GM12891 (cell line): ENCODE measurements around the gene CARD6.

Experiments
- DNase-seq: peaks from one replicate; pipeline ENCODE4 v3.0.0; 2011; ENCODE audit warnings: low spot score; ENCODE audit not compliant: insufficient read length
- FAIRE-seq: peaks from 2 replicates; lab custom pipeline; 2011; peaks lifted over from hg19 to GRCh38; lab: Jason Lieb, UNC
- PAX5 ChIP-seq: IDR thresholded peaks from 2 replicates; pipeline ENCODE4 v1.6.1; 2011; ENCODE audit warnings: low read length, moderate library complexity, mild to moderate bottlenecking; ENCODE audit not compliant: insufficient read depth, severe bottlenecking
- POLR2A ChIP-seq: IDR thresholded peaks from 2 replicates; pipeline ENCODE4 v1.6.1; 2011; ENCODE audit warnings: low read depth, low read length, control low read depth
- POLR2AphosphoS5 ChIP-seq: IDR thresholded peaks from 2 replicates; pipeline ENCODE4 v1.6.1; 2011; ENCODE audit warnings: low read depth, low read length, control low read depth
- POU2F2 ChIP-seq: IDR thresholded peaks from 2 replicates; pipeline ENCODE4 v1.6.1; 2011; ENCODE audit warnings: low read depth, mild to moderate bottlenecking, control low read depth, low read length, moderate library complexity
- SPI1 ChIP-seq: IDR thresholded peaks from 2 replicates; pipeline ENCODE4 v1.6.1; 2011; ENCODE audit warnings: low read depth, low read length, control low read depth
- TAF1 ChIP-seq: IDR thresholded peaks from 2 replicates; pipeline ENCODE4 v1.6.1; 2011; ENCODE audit warnings: low read depth, low read length, control low read depth

The CARD6 gene

DNA sequence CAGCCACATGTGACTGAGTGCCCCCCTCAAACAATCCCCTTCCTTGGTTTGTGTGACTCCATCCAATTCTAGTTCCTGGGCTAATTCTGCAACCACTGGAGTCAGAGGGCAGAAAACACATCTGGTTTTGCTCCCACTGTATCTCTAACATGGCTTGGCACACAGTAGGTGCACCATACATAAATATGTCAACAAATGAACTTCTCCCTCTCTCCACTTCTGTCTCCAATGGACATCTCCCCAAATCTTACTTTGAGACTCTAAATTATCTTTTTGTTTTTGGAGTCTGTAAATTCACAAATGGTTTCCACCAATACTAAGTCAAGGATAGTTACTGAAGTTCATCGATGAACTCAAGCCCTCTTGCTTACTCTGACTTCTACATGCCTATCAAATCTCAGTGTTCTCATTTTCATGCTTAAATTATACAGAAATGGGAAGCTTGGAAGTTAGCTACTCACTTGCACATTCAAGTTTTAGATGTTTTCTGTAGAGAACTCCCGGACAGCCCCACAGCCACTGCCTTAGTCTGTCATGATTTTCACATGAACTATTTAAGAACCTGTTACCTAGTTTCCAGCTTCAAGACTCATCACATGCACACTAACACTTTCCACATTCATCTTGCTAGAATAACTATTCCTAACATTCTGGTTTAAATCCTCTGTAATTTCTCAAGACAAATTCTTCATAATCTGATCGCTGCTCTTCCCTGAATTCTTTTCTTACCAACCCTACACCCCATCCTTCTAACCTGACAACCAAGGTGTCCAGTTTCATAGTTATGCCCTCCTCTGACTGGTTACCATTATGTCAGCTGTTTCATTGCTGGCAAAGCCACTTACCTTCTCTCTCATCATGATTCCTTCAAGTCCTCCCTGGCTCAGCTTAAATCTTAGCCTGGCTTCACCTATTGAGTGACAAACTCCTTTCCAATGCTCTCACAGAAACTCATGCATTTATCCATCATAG is 12.2 kb upstream of the CARD6 start:
- DNase-seq, result no peak
- FAIRE-seq, result no peak
- TF ChIP-seq SPI1, result no peak
- TF ChIP-seq TAF1, result 0 out of 2 replicates have a peak, but pooled peaks have one; percentile 13
- TF ChIP-seq POLR2AphosphoS5, result peak; percentile 82
- TF ChIP-seq PAX5, result no peak
- no peak; the same call in none of the 2 replicates for TF ChIP-seq POLR2A
- no peak for TF ChIP-seq POU2F2

DNA sequence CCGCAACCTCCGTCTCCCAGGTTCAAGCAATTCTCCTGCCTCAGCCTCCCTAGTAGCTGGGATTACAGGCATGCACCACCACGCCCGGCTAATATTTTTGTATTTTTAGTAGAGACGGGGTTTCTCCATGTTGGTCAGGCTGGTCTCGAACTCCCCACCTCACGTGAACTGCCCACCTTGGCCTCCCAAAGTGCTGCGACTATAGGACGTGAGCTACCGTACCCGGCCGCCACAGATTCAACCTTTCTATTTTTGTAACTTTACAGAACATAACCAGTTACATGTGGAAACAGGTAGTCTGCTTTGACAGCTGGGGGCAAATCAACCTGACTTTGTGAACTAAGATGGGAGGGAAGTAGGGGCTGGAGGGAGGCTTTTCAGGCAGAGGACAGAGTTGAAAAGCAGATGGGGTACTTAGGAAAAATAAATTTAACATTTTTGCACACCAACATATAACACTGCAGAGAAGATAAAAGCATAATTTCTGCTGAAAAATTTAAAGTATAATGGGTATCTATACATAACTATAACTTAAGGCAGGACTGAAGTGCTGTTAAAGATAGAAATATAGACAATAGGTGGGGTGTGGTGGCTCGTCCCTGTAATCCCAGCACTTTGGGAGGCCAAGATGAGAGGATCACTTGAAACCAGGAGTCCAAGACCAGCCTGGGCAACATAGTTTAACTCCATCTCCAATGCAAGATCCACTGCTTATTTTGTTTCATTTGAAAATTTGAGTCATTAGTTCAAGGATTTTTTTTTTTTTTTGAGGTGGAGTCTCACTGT is 11.2 kb upstream of the CARD6 start:
- FAIRE-seq (no peak), DNase-seq (no peak)
- no peak for TF ChIP-seq POLR2AphosphoS5
- no peak for TF ChIP-seq POLR2A
- no peak for TF ChIP-seq TAF1
- TF ChIP-seq POU2F2, result no peak
- no peak for TF ChIP-seq PAX5
- TF ChIP-seq SPI1, result no peak

DNA sequence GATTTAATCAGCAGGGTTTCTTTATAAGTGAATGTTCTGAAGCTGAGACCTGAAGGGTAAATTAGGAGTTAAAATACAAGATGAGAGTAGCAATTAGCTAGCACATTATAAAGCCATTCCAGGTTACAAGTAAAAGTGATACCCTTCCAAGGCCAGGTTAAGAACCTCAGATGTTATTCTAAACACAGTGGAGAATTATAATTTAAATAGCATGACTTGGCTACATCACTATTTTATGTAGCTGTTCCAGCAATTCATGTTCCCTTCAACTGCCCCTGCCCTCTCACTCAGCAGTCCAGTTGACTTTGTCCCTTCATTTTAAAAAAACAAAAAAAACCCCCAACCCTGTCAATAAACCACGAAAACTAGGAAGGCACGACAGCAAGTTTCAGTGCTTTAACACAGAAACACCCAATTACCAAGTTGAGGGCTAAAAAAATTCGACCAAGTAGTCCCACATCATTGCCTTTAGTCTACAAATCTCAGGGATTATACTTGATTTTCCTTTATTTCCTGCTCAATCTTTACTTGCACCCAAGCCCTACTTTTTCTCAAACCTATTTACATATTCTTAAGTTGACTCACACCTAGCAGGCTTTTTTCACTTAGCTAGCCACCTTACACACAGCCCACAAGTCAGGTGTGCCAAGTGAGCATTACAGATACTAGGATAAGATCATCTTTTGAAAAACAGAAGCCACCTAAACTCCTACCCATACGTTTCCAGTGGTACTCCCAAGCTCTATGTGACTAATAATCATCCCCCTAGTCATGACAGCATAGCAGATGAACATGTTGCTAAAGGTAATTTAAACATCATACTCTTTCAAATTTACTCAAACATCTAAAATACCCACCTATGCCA is 9.6 kb upstream of the CARD6 start:
- TF ChIP-seq POU2F2, result no peak
- 0 out of 2 replicates have a peak, but pooled peaks have one; percentile 28 for TF ChIP-seq POLR2A
- no peak for TF ChIP-seq TAF1
- no peak for TF ChIP-seq PAX5
- no peak for DNase-seq
- no peak for FAIRE-seq

DNA sequence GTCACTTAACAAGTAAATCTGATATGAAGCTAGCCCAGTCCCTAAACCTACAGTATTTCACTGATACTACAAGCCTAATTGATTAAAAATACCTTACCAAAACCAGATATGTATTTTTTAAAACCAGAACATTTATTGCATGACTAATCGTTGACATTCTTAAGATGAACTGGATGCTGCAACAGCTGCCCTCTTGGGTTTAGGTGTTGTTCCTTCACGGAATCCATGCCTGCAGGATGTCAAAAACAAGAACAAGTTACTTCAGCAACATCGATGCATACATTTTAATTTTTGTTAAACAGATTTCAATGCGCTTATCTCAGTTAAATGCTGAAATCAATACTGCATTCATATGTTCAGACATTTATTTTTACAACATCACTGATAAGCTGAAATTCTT is 8.8 kb upstream of the CARD6 start:
- TF ChIP-seq POLR2AphosphoS5, result no peak
- FAIRE-seq (no peak), DNase-seq (no peak)

DNA sequence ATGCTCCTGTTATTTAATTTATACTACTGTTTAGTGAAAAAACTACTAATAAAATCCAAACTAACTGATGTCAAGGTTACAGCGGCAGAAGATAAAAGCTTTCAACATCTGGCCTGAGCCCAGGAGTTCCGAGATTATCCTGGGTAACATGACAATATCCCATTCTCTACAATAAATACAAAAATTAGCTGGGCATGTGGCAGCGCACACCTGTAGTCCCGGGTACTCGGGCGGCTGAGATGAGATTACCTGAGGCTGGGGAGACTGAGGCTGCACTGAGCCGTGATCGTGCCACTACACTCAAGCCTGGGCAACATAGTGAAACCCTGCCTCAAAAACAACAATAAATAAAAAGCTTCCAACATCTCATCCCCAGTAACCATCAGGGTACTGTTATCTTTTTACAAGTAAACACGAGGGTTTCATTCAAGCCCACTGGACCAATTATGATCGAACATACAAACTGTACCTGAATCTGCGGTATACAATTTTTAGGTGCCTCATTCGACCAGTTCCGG is 7.4 kb upstream of the CARD6 start:
- no peak for FAIRE-seq
- TF ChIP-seq SPI1, result no peak
- no peak for TF ChIP-seq TAF1

DNA sequence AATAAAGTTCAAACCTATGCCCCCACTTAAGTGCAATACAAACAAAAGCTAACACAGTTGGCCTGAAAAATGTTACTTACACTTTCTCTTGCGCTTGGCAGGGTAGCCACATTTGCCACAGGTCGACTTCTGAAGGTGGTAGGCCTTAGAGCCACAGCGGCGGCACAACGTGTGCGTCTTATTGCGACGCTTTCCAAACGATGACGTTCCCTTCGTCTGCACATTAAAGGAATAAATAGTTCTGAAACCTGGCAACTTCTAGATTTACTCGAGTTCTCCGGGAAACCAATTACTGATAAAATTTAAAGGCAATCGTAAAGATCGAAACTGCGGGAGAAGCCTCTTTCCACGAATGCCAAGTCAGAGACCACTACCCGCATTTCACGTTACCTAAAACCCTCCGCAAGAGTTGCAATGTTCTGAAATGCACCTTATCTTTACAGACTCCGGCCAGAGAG is 6.7 kb upstream of the CARD6 start:
- FAIRE-seq (no peak), DNase-seq (no peak)

More for the DNA sequence above, 7.4 kb upstream of the CARD6 start:
- no peak for DNase-seq

DNA sequence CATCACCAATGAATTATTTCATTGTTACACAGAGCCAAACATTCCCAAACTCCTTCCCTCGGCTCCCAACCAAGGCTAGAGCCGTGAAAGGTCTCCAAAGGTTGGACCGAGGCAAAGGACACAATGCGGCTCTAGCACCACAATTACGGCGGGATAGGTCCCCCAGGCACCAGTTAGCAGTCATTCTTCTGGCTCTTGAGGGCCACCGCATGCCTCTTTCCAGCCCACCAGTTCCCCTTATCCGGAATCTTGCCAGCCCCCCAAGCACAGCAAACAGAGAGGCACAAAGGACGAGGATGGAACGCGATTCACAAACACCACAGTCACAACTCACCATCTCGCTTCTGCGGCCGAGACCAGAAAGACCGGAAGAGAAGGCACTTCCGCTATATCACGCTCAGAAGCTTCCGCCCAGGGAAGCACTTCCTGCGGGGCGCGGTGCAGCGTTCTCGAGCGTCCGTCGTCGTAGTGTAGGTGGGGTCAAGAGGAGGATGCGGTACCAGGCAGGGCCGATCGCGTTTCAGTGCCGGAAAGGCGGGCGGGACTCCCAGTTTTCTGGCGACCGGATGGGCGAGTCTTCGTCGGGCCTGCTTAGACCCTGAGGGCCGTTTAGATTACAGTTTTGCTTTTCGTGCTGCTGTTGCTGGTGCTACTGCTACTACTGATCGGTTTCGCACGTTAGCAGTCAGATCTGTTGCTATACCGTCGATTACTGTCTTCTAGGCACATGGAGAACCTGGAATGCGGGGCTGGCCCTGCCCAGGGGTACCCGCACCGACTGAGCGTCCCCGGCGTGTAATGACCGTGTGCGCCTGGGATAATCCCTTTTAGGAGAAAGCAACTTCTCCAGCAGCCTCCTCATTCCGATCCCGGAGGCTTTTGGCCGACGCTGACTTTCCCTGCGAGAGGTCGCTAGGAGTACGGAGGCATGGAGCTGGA is 6.0 kb upstream of the CARD6 start, which contains the start of gene RPL37:
TSS of gene RPL37 (minus strand) at position 374 of the 939 bp plus-strand sequence. CDS start at position 337, 37 bp downstream.
- DNase-seq, result peak; percentile 77
- FAIRE-seq, result peak; percentile 93
- peak; percentile 46 for TF ChIP-seq PAX5
- TF ChIP-seq POLR2AphosphoS5, result peak; percentile 100
- TF ChIP-seq TAF1, result peak; percentile 99
- peak; percentile 100 for TF ChIP-seq POLR2A
- peak; percentile 85 for TF ChIP-seq SPI1
- peak; percentile 93 for TF ChIP-seq POU2F2

More for the DNA sequence above, 6.7 kb upstream of the CARD6 start:
- no peak for TF ChIP-seq POLR2AphosphoS5
- TF ChIP-seq PAX5, result no peak
- TF ChIP-seq TAF1, result no peak
- TF ChIP-seq POU2F2, result no peak
- no peak for TF ChIP-seq SPI1

DNA sequence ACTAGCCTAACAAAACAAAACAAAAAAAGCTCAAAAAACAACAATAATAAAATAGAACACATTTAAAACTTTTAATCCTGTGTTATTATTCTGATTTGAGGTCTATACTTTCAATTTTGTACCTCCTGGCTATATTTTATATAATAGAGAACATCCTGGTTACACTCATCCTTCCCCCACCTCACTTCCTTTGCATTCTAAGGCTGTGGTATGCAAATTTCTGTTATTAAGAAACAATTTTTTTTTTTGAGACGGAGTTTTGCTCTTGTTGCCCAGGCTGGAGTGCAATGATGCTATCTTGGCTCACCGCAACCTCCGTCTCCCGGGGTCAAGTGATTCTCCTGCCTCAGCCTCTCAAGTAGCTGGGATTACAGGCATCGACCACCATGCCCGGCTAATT is 3.1 kb upstream of the CARD6 start:
- FAIRE-seq, result no peak

DNA sequence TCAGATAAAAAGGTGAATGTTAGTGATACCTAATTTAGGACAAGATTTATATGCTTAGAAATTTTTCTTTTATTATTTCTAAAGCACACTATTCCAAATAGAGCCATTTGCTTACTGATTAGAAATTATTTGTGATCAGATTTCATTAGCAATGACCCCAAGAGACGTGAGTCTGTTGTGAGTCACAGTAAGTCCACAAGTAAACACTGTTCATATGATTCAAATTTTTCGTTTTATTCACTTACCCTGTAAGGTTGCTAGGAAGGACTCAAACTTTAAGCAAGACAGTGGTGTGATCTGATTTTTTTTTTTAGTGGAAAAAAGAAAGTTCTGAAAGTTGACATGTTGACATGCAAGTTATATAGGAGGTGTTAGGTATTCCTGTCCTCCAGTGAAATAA is 1.2 kb downstream of the CARD6 start:
- no peak for TF ChIP-seq POLR2A
- no peak for TF ChIP-seq SPI1
- FAIRE-seq, result no peak
- no peak for DNase-seq

More for the DNA sequence above, 3.1 kb upstream of the CARD6 start:
- DNase-seq, result no peak
- TF ChIP-seq POU2F2, result no peak
- TF ChIP-seq POLR2A, result no peak
- no peak for TF ChIP-seq POLR2AphosphoS5
- TF ChIP-seq SPI1, result no peak
